SH-SY5Y (cell line): Measurements from ENCODE around the gene SMAP2.

ENCODE experiments used
- GATA2 ChIP-seq: IDR thresholded peaks from 2 replicates; pipeline ENCODE4 v1.6.1; 2011; ENCODE audit warnings: mild to moderate bottlenecking, low read depth, low read length
- GATA3 ChIP-seq: IDR thresholded peaks from 2 replicates; pipeline ENCODE4 v1.6.1; 2011; ENCODE audit warnings: low read depth, mild to moderate bottlenecking, low read length, moderate library complexity

GRCh38 chr1:40383488-40384412, 10.2 kb downstream of the SMAP2 start:
- no peak for TF ChIP-seq GATA2
- peak; percentile 14; the same call in 1 of the 2 replicates for TF ChIP-seq GATA3
